Medulla oblongata (tissue), 1 donor: Measurements from ENCODE around the gene KRTAP4-16.
"Not testable (repeated sequence)": the region's sequence is repeated elsewhere in the genome, so short reads cannot be mapped to it uniquely, and the experiment has no call there.

ENCODE experiments used
- DNase-seq: peaks from one replicate; pipeline ENCODE4 v3.0.0-alpha.2; 2015; ENCODE audit errors: extremely low spot score

Gene KRTAP4-16

DNA sequence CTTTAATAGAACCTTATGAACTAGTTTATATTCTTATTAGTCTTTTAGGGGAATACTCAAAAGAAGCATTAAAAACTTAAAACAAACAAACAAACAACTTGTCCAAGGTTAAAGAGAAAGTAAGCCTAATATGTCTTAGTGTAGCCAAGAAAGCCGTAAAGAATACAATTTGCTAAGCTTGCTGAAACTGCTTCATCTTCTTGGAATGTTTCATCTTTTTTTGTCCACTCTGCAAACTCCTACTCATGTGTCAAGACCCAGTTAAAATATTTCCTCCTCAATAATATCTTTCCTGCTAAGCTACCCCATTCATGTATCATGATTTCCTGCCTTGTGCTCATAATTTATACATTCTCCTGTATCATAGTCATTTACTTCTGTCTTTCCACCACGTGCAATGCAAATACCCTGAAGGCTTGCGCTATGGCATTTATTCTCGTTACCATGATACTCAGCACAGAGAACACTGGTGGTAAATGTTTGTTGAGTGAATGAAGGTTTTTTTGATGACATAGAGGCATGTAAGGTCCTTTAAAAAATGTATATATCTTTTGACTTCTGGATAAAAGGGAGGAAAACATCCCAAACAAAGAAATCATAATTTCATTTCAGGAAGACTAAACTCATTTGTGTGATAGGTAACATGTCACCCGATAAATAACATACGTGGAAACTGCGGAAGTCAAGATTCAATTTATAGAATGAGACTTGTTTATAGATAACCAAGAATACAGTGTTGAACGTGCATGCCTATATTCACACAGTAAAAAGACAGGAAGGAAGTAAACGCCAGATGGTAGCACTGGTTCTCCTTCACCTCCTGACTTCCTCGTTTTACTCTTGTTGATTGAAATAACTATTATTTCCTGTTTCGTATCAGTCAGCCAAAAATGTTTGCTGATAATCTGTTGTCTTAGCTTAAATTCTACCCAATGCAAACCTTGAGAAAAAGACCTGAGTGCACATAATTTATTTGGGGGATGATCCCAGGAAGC is 18.0 kb upstream of the KRTAP4-16 start:
- peak; percentile 23 for DNase-seq

DNA sequence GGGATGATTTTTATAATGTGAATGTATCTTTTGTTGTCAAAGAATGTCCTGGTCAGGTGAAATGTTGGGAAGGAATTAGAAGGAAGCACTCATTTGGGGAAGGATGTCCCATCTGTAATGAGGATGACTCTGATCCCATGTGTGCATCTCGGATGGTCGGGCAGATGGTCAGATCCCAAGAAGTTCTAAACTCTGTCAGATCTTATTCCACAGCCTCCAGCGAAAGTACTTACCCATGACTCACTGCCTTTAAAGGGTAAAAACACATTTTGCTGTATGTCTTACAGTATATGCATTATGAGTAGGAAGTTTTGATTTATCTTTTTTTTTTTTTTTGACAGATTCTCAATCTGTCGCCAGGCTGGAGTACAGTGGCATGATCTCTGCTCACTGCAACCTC is 16.7 kb upstream of the KRTAP4-16 start:
- no peak for DNase-seq

DNA sequence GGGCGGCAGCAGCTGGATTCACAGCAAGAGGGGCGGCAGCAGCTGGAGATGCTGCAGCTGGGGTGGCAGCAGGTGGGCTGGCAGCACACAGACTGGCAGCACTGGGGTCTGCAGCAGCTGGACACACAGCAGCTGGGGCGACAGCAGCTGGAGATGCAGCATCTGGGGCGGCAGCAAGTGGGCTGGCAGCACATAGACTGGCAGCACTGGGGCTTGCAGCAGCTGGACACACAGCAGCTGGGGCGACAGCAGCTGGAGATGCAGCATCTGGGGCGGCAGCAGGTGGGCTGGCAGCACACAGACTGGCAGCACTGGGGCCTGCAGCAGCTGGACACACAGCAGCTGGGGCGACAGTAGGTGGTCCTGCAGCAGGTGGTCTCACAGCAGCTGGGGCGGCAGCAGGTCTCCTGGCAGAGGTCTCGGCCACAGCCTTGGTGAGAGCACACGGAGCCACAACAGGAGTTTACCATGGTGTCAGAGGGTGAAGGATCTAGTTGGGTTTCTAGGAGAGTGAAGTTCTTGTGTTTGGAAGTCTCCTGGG is 15.9 kb upstream of the KRTAP4-16 start, which contains the start of gene KRTAP4-11:
TSS of gene KRTAP4-11 (minus strand) at position 528 of the 541 bp plus-strand sequence. CDS start at position 470, 58 bp downstream.
- DNase-seq = not testable (repeated sequence)

DNA sequence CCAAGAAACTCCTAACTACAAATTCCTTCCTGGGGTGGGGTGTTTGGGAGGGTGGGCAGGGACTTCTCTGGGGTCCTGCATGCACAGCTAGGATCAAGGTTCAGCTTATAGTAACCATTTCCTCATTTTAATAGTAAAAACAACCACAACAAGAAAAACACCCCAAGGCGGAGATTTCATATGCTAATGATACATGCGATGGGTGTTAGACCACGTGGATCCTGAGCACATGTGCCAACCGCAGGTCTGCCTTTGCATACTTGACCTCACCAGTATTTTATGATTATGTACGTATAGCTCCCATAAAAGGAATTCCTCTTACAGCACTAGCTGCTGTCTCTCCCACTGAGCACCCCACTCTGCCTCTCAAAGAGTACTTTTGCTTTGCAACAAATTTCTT is 14.3 kb upstream of the KRTAP4-16 start:
- DNase-seq = no peak

DNA sequence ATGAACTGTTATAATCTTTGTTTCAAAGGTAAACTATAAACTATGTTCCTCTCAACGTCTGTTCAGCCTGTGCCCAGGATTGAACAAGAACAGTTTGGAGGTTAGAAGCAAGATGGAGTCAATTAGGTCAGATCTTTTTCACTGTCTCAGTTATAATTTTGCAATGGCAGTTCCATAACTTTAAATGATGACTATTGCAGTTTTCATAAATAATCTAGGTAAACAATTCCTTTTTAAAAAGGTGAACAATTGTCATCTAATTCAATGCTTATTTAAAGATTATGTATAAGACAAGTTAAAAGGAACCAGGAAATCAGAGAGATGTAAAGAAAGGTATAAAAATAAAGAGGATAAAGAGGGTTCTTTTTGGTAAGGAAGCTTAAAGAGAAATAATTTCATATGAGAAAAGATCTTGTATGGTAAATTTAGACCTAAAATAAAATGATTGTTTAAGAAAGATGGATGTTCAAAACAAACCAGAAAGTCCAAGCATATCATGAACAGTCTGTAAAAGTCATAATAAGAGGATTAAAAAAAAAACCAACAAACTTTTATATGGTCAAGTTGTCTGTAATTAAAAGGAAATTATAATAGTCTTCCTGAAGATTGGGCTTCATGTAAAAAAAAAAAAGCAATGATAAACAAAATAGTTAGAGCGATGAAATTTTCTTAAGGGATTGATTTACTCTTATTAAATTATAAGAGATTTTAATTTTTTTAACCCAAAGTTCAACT is 9.3 kb upstream of the KRTAP4-16 start:
- DNase-seq = no peak

DNA sequence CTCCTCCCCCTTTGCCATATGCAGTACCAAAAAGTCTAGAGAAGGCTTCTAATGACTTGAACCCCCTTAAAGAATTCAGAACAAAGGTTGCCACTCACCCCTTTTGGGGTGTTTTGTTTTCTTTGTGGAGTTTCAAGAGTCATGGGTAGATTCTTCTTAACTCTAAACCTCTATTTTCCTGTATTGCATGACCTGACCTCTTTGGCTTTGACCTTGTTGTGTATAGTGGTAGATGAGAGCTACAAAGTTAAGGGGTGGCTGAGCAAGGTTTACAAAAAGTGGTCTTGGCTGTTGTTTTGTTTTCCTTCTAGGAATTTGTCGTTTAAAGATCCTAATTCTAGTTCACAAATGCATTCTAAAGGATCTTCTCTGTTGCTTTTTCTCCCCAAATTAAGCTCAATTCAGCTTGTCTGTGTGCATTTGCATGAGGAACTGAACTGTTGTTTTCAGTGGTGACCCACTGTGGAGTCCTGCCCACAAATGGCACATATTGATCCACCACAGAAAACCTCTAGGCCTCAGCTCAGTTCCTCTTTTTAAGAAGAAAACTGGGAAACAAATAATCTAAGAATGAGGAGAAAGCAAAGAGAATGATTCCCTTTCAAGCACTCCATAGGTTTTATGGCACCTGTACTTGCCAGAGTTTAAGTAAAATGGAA is 6.8 kb upstream of the KRTAP4-16 start:
- DNase-seq = not testable (repeated sequence)

DNA sequence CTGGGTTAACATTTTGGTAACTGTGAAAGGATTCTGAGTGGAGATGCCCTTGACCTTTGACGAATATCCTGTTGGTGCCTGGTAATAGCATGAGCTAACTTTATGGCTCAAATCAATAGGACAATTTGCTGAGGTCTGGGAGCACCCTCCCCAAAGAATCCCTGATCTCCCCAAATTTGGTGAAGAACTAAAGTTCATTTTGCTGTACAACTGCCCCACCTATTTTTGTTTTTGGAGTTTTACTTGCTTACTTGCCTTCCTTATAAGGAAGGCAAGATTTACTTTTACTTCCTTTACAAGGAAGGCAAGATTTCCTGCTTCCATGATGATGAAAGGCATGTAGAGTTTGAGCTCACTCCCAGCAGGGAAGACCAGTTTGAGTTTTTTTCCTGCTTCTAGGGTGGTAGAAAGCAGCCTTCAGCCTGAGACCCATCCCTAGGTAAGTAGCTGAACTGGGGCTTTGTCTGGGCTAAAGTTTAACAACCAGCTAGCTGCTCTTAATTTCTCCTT is 6.0 kb upstream of the KRTAP4-16 start:
- DNase-seq = no peak

DNA sequence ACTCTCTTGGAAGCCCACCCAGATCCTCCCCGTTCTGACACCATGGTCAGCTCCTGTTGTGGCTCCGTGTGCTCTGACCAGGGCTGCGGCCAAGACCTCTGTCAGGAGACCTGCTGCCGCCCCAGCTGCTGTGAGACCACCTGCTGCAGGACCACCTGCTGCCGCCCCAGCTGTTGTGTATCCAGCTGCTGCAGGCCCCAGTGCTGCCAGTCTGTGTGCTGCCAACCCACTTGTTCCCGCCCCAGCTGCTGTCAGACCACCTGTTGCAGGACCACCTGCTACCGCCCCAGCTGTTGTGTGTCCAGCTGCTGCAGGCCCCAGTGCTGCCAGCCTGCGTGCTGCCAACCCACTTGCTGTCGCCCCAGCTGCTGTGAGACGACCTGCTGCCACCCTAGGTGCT is 3.3 kb upstream of the KRTAP4-16 start, which contains the start of gene KRTAP4-9:
TSS of gene KRTAP4-9 (plus strand) at position 43 of the 400 bp plus-strand sequence. CDS start at position 43, 0 bp downstream.
- not testable (repeated sequence) for DNase-seq

DNA sequence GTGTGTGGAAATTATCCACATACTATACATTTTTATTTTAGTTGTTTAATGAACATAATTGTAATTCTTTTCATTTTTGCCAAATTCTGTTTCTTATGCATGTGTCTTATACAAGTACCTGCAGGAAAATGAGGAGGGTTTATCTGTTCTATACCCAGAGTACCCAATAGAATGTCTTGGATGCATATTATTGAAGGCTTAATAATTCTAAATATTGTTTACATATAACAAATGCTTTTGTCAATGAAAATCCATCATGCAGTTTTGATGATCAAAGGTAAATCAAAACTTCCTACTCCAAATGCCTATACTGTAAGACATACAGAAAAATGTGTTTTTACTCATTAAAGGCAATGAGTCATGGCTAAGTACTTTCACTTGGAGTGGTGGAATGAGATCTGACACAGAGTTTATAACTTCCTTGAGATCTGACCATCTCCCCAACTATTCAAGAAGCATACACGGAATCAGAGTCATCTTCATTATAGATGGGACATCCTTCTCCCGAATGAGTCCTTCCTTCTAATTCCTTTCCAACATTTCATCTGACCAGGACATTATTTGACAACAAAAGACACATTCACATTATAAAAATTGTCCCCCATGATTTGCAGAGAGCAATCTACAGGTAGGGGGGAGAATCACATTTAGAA is 2.5 kb upstream of the KRTAP4-16 start:
- not testable (repeated sequence) for DNase-seq

DNA sequence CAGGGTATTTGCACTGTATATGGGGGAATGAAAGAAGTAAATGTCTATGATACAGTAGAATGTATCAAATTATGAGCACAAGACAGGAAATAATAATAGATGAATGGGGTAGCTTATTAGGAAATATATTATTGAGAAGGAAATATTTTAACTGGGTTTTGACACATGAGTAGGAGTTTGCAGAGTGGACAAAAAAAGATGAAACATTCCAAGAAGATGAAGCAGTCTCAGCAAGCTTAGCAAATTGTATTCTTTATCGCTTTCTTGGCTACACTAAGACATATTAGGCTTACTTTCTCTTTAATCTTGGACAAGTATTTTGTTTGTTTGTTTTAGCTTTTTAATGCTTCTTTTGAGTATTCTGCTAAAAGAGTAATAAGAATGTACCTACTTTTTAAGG is 1.9 kb upstream of the KRTAP4-16 start:
- DNase-seq = no peak

DNA sequence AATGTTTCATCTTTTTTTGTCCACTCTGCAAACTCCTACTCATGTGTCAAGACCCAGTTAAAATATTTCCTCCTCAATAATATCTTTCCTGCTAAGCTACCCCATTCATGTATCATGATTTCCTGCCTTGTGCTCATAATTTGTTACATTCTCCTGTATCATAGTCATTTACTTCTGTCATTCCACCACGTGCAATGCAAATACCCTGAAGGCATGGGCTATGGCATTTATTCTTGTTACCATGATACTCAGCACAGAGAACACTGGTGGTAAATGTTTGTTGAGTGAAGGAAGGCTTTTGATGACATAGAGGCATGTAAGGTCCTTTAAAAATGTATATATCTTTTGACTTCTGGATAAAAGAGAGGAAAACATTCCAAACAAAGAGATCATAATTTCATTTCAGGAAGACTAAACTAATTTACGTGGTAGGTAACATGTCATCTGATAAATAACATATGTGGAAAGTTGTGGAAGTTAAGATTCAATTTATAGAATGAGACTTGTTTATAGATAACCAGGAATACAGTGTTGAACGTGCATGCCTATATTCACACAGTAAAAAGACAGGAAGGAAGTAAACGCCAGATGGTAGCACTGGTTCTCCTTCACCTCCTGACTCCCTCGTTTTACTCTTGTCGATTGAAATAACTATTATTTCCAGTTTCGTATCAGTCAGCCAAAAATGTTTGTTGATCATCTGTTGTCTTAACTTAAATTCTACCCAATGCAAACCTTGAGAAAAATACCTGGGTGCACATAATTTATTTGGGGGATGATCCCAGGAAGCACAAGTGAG is 2.1 kb downstream of the KRTAP4-16 start:
- not testable (repeated sequence) for DNase-seq

DNA sequence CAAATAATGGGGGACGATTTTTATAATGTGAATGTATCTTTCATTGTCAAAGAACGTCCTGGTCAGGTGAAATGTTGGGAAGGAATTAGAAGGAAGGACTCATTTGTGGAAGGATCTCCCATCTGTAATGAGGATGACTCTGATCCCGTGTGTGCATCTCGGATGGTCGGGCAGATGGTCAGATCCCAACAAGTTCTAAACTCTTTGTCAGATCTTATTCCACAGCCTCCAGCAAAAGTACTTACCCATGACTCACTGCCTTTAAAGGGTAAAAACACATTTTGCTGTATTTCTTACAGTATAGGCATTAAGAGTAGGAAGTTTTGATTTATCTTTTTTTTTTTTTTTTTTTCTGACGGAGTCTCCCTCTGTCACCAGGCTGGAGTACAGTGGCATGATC is 3.5 kb downstream of the KRTAP4-16 start:
- no peak for DNase-seq

DNA sequence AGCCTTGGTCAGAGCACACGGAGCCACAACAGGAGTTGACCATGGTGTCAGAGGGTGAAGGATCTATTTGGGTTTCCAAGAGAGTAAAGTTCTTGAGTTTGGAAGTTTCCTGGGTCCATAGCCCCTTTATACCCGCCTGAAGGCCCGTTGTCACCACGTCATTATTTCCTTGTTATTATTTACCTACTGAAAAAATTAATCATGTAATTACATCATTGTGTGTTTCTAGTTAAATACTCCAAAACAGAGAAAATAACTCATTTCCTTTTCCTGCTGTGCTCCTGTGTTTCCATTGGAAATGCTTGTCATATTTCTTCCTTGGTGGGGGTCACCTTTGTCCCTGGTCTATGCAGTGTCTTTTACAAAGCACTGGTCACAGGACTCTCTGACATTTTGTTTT is 4.0 kb downstream of the KRTAP4-16 start, which contains the start of gene KRTAP4-8:
TSS of gene KRTAP4-8 (minus strand) at position 101 of the 400 bp plus-strand sequence. CDS start at position 43, 58 bp downstream.
- no peak for DNase-seq

DNA sequence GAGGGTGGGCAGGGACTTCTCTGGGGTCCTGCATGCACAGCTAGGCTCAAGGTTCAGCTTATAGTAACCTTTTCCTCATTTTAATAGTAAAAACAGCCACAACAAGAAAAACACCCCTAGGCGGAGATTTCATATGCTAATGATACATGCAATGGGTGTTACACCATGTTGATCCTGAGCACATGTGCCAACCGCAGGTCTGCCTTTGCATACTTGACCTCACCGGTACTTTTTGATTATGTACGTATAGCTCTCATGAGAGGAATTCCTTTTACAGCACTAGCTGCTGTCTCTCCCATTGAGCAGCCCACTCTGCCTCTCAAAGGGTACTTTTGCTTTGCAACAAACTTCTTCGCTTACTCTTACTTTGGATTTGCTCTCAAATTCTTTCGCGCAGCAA is 6.0 kb downstream of the KRTAP4-16 start:
- no peak for DNase-seq

DNA sequence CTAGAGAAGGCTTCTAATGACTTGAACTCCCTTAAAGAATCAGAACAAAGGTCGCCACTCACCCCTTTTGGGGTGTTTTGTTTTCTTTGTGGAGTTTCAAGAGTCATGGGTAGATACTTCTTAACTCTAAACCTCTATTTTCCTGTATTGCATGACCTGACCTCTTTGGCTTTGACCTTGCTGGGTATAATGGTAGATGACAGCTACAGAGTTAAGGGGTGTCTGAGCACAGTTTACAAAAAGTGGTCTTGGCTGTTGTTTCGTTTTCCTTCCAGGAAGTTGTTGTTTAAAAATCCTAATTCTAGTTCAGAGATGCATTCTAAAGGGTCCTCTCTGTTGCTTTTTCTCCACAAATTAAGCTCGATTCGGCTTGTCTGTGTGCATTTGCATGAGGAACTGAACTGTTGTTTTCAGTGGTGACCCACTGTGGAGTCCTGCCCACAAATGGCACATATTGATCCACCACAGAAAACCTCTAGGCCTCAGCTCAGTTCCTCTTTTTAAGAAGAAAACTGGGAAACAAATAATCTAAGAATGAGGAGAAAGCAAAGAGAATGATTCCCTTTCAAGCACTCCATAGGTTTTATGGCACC is 13.2 kb downstream of the KRTAP4-16 start:
- not testable (repeated sequence) for DNase-seq

DNA sequence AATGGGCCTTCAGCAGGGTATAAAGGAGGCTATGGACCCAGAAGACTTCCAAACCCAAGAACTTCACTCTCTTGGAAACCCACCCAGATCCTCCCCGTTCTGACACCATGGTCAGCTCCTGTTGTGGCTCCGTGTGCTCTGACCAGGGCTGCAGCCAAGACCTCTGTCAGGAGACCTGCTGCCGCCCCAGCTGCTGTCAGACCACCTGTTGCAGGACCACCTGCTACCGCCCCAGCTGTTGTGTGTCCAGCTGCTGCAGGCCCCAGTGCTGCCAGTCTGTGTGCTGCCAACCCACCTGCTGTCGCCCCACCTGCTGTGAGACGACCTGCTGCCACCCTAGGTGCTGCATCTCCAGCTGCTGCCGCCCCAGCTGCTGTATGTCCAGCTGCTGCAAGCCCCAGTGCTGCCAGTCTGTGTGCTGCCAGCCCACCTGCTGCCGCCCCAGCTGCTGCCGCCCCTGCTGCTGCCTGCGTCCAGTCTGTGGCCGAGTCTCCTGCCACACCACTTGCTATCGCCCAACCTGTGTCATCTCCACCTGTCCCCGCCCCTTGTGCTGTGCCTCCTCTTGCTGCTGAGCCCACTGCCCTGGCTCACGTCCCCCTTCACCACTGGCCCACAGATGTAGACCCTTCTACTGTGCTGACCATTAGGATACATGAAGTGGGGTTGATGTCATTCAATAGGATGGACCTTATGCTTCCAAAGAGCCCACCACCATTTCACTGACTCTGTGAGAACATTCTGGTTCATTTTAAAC is 17.7 kb downstream of the KRTAP4-16 start, which contains the start of gene KRTAP4-7:
TSS of gene KRTAP4-7 (plus strand) at position 51 of the 757 bp plus-strand sequence. CDS start at position 108, 57 bp downstream.
- not testable (repeated sequence) for DNase-seq

DNA sequence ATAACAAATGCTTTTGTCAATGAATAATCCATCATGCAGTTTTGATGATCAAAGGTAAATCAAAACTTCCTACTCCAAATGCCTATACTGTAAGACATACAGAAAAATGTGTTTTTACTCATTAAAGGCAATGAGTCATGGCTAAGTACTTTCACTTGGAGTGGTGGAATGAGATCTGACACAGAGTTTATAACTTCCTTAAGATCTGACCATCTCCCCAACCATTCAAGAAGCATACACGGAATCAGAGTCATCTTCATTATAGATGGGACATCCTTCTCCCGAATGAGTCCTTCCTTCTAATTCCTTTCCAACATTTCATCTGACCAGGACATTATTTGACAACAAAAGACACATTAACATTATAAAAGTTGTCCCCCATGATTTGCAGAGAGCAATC is 18.6 kb downstream of the KRTAP4-16 start:
- not testable (repeated sequence) for DNase-seq

DNA sequence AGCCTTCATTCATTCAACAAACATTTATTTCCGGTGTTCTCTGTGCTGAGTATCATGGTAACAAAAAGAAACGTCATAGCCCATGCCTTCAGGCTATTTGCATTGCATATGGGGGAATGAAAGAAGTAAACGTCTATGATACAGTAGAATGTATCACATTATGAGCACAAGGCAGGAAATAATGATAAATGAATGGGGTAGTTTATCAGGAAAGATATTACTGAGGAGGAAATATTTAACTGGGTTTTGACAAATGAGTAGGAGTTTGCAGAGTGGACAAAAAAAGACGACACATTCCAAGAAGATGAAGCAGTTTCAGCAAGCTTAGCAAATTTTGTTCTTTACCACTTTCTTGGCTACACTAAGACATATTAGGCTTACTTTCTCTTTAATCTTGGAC is 19.4 kb downstream of the KRTAP4-16 start:
- DNase-seq = no peak
